ENCODE results near the gene UQCC5.
"Not testable (repeated sequence)": the region's sequence is repeated elsewhere in the genome, so short reads cannot be mapped to it uniquely, and the experiment has no call there.

UQCC5 gene

DNA sequence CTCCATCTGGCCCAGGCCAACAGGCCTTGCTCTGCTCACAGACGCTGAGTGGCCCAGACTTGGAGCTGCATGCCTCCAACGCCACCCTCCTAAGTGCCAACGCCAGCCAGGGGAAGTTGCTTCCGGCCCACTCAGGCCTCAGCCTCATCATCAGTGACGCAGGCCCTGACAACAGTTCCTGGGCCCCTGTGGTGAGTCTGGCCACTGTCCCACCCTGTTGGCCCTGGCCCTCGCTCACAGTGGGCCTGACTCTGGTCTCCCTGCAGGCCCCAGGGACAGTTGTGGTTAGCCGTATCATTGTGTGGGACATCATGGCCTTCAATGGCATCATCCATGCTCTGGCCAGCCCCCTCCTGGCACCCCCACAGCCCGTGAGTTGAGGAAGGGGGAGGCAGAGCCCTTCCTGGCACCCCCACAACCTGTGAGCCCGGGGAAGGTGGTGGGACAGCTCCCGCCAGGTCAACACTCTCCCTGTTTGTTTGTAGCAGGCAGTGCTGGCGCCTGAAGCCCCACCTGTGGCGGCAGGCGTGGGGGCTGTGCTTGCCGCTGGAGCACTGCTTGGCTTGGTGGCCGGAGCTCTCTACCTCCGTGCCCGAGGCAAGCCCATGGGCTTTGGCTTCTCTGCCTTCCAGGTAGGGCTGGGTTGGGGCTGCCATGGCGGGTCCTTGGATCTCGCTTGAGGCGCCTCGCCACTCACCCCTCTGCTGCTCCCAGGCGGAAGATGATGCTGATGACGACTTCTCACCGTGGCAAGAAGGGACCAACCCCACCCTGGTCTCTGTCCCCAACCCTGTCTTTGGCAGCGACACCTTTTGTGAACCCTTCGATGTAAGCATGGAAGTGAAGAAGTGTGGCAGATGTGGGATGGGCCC is 12.8 kb upstream of the UQCC5 start:
- DNase-seq, result no peak

DNA sequence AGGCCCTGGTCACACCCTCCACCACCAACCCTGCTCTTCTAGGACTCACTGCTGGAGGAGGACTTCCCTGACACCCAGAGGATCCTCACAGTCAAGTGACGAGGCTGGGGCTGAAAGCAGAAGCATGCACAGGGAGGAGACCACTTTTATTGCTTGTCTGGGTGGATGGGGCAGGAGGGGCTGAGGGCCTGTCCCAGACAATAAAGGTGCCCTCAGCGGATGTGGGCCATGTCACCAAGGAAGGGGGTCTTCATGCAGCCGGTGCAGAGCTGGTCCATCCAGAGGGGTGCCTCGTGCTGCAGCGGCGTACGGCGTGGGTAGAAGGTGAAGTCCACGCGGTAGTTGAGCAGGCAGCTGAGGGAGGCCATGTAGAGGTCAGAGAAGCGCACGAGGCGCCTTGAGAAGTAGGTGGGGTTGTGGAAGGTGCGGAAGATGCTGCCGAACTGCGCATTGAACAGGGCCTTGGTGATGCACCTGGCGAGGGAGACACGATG is 12.1 kb upstream of the UQCC5 start:
- DNase-seq, result no peak

DNA sequence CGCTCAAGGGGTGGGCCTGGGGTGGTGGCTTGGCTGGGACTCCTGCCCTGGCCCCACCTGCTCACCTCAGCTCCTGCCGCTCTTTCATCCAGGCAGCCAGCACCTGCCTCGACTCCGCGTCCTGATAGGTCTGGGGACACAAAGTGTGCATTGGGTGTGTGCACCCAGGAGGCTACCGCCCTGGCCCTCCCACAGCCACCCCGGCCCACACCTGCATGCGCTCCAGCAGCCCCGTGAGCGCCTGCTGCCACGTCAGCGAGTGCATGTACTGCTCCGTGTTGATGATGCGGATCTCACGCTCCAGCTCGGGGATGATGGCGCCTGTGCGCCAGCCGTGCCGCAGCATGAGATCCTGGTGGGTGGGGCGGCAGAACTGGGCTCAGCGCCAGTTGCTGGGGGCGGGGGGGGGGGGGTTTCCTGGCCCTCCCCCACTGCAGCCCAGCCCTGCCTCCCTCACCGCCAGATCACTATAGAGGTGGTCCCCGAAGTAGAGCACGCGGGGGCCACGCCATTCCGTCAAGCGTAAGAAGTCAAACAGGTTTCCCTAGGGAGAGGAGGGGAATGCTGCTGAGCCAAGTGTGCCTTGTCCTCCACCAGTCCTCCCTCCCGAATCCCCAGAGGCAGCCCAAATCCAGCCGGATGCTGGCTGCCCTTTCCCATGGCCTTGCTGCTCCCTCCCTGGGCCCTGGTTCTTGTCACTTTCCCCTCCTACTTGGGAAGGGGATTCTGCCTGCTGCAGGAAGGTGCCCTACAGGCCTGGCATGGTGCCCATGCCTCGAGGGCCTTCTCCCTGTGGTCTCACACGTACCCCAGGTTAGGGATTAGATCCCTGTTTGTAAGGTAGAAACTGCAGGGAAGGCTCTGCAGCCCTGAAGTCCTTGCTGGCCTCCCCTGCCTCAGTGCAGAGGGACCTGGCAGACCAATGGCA is 11.4 kb upstream of the UQCC5 start:
- DNase-seq, result no peak

DNA sequence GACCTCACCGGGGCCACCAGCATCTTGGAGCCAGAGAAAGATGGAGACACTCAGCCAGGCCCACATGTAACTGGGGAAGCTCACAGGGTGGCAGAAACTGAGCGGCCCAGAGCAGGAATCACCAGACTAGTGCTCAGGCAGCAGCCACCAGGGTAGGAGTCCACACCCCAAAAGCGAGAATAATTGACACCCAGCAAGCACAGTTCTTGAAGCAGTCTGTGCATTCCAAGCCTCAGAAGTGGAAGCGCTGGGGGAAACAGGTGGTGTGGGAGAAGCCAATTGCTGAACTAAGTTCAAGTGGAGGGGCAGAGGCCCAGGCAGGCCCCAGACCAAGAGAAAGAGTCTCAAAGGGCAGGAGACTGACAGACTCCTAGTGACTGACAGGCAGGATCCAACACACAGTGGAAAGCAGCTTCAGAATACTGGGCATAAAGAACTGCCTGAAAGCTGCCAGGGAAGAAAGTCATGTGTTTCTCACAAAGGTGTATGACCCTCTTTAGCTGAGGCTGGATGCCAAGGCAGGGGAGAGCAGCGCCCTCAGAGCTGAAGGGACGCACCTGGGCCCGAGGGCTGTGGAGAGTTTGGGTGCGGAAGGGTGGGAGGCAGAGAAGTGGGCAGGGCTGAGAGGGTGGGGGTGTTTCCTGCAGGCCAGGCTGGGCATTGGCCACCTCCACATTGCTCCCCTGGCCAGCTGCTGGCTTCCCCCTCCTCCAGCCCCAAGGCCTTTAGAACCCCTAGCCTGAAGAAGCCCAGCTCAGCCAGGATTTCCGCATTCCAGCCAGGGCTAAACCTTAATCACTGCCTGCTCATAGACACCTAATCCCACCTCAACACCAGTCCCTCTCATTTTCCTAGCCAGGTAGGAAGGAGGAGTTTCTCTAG is 10.5 kb upstream of the UQCC5 start:
- no peak for DNase-seq

DNA sequence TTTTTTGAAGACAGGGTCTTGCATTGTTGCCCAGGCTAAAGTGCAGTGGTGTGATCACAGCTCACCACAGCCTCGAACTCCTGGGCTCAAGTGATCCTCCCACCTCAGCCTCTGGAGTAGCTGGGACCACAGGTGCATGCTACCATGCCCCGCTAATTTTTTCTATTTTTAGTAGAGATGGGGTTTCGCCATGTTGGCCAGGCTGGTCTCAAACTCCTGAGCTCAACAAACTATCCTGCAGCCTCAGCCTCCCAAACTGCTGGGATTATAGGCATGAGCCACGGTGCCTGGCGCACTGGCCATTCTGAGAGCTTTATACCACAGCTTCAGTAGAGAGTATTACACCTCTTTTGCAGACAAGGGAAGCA is 9.8 kb upstream of the UQCC5 start:
- DNase-seq, result not testable (repeated sequence)

DNA sequence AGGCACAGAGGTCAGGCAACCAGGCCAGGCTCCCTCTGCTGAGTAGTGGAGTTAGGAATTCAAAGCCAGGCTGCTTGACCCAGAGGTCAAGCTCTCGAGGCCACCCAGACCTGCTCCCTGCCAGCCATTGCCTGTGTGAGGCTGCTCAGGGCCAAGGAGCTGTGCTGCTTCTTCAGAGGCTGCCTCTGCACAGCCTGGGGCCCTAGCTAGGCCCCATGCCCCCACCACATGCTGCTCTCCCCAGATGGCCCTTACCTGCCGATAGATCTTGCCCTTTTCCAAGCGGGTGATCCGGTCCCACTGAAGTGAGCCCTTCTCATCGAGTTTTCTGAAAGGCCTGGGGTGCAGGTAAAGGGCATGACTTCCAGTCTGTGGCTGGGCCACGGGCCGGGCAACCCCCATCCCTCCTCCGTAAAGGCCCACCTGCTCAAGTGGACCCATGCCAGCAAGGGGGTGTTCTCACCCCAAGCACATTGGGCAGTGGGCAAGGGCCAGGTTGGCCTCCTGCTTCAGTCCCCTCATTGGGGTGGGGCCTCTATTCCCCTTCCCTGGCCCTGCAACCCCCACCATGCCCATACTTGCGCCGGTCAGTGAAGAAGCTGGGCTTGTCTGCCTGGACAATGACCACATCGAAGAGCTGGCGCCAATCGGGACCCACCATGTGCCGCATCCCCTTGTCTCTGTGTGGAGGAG is 9.2 kb upstream of the UQCC5 start:
- DNase-seq, result no peak

DNA sequence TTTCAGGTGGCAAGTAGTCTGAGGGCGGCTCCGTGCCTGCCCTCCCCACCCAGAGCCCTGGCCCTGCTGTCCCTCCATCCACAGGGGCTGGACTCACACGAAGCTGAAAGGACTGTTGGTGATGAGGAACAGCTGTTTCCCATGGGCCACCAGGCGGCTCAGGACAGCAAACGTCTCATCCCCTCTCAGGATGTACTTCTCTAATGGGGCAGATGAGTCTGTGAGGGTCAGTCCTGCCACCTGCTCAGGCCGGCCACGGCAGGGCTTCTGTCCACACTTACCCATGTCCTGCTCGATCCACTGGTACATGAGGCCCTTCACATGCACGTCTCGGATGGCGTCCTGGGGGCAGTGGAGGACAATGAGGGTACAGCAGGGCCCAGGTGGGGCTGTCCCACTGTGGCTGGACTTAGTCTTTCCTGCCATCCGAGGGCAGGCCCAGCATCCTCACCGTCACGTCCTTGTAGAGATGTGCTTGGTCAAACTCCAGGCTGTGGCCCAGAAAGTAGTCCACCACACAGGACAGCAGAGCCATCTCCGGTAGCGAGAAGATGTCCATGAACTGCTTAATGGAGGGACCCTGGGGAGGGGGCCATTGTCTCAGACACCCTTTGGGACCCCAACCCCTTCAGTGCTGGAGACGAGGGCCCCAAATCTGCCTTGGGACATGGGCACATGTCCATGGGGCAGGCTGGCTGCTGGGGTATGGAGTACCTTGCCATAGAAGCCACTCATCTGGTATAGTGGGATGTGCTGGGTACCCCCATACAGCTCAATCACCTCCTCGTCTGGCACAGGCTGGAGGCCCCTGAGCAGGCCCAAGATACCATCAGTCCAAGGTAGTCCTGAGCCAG is 8.4 kb upstream of the UQCC5 start:
- DNase-seq, result no peak

DNA sequence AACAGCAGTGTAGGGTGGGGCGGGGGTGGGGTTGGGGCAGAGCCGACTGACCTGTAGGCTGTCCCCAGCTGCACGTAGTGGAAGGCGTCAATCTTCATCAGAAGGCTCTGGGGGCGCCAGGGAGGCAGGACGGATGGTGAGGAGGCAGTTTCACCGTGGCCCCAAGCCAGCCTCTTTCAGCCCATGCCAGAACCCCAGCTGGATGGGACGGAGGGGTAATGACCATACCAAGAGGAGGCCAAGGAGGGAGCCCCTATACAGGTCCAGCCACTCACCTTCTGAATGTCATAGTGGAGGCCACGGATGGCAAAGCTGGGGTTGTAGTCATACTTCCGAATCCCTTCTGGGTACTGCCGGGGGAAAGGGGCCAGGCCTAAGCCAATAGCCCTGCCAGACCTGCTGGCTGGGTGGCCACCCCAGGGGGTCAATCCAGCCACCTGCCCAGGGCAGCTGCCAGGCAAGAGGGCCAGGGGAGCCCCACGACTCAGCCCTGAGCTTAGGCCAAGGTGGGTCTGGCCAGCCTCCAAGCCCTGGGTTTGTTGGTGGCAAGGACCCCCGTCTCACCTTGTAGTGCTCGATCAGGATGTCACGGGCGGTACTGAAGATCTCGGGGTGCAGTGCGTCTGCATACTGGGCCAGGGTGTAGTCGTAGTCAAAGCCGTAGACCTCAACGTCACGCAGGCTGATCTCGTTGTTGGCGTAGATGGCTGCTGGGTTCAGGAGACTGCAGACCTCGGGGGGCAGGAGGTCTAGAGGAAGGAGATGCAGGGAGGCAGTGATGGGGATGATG is 7.6 kb upstream of the UQCC5 start:
- no peak for DNase-seq

DNA sequence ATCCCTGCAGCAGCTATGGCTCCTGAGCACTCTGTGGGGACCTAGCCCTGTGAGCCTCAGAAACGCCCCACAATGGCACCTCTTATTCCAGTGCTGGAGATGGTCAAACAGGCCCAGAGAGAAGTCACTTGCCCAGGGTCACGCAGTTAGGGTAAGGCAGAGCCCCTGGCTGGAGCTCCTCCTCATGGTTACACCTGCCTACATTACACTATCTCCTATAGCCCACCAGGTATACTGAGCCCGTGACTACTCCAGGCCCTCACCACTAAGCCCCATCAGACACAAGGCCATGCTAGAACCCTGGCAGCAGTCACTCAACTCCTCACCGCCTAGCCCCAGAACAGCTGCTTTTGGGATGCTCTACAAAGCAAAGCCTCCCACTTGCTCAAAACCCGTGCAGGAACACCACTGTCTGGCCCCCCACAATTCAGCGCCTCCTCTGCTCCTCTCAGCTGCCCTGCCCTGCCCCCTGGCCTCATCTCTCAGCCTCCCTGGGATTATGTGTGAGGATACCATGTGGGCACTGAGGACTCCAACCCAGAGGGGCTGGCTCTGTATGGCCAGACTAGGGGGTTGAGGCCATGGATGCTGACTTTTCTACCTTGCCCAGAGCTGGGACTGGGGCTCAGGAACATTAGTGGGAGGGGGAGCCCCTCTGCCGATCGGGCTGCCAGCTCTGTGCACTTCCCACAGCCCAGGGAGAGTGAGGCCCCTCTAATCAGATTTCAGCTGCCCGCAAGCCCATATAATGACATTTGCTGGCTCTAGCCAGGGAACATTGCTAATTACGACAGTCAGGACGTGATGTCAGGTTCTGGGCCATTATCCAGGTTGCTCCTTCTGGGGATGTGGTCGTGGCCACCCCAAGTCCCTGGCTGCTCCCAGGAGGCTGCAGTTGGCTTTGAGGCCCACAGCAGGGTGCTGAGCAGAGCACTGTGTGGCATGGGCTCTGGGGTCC is 6.8 kb upstream of the UQCC5 start:
- no peak for DNase-seq

DNA sequence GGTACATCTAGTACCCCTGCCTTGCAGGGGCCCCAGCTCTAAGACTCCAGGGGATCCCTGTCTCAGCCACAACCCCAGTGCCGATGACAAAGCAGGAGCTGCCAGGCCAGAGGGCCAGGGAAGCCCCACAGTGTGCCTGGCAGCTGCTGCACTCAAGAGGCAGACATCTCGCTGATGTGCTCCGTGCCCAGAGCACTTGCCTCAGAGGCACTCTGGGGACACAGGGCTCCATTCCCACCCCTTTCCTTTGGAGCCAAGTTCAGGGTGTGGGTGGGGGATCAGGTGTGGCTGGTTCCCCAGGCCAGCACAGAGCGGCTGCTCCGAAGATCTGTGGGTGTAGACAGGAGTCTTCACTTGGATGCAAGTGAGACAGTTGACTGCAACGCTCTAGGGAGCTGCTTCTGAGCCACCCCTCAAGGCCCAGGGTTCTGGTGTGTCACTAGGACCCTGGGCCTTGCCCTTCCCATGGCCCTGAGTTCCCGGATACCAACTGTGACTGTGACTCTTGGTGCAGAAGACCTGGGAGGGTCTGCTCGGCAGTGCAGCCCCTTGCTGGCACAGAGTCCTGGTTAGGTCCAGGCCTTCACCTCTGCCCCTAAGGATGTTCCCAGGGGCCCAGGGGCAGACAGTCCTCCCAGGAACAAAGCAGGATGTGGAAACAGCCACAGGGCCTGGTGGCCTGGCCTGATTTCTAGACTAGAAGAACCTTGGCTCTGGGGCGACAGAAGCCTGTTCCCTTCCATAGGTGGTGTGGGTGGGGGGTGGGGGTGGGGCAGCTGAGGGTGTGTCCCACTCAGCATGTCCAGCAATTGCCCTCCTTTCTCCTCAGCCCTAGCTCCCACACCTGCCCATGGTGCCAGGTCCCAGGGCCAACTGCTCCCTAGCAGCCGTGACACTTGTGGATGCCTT is 5.2 kb upstream of the UQCC5 start:
- DNase-seq, result no peak

DNA sequence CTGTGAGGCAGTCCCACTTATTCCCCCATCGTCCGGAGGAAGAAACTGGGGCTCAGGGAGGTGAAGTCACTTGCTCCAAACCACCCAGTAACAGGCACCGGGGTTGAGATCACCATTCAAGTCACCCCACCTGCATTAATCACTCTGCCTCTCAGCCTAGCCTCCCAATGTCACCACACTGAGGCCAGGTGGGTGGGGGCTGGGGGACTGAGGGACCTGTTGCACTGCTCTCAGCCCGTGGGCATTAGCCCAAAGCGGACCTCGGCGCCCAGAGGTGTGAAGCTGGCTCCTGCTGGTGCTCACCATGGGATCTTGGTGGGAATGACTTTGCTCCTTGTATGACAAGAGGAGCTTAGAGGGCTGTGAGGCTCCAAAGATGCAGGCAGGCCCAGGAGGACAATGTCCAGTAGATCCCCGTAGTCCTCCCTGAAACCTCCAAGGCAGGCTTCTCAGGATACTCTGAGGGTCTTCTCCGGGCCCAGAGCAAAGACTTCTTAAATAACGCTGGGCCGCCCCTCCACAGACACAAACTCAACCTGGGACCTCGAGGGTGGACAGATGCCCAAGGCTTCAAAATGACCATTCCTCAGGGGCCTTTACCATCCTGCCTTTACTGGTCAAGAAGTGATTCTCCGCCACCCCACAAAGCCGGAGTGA is 4.4 kb upstream of the UQCC5 start:
- no peak for DNase-seq

DNA sequence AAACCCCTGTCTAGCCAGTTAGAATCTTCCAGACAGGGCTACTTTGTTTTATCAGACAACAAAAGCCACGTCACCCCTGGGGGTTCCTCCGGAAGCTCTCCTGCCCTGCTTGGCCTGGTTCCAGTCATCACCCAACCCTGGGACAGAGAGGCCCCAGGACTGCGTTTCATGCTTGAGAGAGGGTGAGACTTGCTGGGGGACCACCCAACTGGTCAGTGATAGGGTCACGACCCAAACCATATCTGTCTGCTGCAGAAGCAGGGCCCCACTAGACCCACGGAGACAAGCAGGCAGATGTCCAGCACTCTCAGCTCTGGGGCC is 3.9 kb upstream of the UQCC5 start:
- DNase-seq, result peak; percentile 90

DNA sequence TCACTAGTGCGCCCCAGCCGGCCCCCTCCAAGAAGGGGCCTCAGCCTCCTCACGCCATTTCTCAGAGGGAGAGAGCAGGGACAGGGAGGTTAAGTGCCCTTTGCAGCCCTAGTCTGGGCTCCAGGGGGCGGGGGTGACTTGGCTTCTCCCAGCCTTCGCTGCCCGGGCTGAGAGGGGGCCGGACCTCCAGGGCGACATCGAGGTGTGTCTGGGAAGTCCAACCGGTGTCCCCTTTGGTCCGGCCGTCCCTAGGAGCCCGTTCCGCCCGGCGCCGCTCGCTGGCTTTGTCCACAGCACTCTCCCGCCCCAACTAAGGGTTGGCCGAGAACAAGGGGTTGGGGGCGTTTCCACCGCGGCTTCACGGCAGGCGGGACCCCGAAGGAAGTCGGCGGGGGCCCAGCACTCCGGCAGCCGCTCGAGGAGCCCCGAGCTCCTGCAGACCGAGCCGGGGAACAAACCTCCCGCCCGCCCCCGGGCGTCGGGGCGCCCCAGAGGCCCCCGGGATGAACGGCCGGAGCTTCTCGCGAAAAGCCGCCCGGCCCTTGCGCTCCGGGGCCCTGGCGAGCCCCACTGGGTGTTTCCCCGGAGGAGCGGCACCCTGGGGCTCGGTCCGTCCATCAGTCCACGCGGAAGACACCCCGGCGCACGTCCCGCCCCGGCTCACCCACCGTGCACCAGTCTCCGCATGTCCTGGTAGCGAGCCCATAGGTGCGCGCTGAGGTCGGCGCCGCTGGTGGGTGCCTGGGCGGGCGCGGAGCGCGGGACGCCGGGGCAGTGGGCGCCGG is 3.4 kb upstream of the UQCC5 start:
- DNase-seq, result peak; percentile 50

DNA sequence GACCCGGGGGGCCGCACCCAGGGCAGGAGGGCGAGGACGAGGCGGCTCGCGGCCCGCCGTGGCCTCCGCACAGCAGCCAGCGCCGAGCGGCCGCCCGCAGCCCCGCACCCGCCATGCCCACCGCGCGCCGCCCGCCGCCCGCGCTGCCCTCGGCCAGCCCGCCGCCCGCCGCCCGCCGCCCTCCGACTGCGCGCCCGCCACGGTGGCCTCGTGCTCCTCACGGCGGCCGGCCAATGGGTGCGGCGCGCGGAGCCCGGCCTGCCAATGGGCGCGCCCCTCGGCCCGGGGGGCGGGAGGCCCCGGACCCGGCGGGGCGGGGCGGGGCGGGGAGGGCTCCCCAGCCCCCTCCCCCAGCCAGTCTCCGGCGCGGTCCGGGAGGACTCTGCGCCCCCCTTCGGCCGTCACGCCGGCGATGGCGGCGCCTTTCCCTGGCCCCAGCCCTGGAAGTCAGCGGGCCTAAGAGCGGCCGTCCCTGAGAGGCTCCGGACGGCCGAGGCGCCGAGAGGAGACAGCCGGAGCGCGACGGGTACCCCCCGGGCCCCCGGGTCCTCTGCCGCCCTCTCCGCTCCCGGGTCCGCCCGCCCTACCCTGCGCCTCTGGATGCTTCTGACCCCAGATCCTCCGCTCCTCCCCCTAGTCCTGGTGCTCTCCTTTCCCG is 2.7 kb upstream of the UQCC5 start, which contains the start of gene NT5DC2:
Gene NT5DC2 (minus strand): TSS at position 235 of the 658 bp plus-strand sequence. CDS start 120 bp downstream, at position 115.
- DNase-seq, result peak; percentile 88

DNA sequence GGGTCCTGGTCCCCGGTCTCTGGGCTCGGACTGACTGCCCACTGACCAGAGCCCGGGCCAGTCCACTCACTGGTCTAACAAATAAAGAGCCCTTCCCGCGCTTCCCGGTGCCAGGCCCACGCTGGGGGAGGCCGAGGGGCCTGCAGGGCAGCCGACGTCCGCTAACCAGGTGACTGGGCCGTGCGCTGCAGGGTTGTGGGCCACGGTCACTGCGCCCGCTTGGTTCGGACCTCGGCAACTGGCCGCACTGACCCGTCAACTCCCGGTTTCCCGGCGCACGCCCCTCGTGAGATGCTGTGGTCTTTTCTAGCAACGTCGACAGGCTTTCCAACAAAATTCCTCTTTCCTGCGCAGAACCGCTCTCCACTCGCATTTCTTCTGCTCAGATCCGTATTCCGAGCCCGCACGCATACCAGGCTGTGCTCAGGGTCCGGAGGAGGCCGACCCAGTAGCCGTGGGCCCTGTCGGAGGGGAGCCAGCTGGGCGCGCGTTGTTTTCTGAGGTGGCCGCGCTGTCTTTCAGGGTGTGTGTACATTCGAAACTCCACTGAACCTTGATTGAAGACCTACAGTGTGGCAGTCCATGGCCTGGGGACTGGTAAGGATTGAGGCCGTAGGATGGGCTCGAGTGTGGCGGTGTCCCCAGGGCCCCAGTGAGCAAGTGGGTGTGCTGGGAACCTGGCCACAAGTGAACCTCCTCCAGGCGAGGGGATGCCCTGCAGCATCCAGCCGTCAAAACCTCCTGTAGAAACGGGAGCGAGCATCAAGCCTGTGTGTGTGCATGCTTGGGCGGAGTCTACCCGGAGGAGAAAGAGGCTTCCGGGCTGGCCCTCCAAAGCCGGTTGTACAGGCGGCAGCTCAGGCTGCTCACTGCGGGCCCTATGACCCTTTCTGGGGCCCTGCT is 1.9 kb upstream of the UQCC5 start:
- DNase-seq, result no peak
